Coronary artery (tissue), 2 donors: ENCODE data around the gene NUDT22.

Source experiments
- DNase-seq: peaks from one replicate; pipeline ENCODE4 v3.0.0-alpha.2; 2017; ENCODE audit warnings: low spot score
- H3K27ac ChIP-seq, 2 donors: fragments of 200-600 bp; sonication (generic); one replicate each; pipeline ENCODE4 v1.5.1; 2016 to 2019
- H3K4me3 ChIP-seq: fragments of 200-600 bp; sonication (generic); 2 replicates; pipeline ENCODE4 v1.5.1; 2016; ENCODE audit warnings: mild to moderate bottlenecking, moderate library complexity
- TF ChIP-seq, protein P1 (sequence below): fragments of 200-600 bp; sonication (generic); IDR thresholded peaks from one replicate; pipeline ENCODE4 v1.5.1; 2019; ENCODE audit warnings: antibody characterized with exemption

The NUDT22 gene

GRCh38 chr11:64232967-64233315 lies 6.9 kb downstream of the NUDT22 start:
- H3K4me3 ChIP-seq = no peak overlapping the region
- TF ChIP-seq, protein P1, sequence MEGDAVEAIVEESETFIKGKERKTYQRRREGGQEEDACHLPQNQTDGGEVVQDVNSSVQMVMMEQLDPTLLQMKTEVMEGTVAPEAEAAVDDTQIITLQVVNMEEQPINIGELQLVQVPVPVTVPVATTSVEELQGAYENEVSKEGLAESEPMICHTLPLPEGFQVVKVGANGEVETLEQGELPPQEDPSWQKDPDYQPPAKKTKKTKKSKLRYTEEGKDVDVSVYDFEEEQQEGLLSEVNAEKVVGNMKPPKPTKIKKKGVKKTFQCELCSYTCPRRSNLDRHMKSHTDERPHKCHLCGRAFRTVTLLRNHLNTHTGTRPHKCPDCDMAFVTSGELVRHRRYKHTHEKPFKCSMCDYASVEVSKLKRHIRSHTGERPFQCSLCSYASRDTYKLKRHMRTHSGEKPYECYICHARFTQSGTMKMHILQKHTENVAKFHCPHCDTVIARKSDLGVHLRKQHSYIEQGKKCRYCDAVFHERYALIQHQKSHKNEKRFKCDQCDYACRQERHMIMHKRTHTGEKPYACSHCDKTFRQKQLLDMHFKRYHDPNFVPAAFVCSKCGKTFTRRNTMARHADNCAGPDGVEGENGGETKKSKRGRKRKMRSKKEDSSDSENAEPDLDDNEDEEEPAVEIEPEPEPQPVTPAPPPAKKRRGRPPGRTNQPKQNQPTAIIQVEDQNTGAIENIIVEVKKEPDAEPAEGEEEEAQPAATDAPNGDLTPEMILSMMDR = no peak
- DNase-seq = no peak
- H3K27ac ChIP-seq = peak overlapping the region in 1 of 2 donors; percentile 20

DNA sequence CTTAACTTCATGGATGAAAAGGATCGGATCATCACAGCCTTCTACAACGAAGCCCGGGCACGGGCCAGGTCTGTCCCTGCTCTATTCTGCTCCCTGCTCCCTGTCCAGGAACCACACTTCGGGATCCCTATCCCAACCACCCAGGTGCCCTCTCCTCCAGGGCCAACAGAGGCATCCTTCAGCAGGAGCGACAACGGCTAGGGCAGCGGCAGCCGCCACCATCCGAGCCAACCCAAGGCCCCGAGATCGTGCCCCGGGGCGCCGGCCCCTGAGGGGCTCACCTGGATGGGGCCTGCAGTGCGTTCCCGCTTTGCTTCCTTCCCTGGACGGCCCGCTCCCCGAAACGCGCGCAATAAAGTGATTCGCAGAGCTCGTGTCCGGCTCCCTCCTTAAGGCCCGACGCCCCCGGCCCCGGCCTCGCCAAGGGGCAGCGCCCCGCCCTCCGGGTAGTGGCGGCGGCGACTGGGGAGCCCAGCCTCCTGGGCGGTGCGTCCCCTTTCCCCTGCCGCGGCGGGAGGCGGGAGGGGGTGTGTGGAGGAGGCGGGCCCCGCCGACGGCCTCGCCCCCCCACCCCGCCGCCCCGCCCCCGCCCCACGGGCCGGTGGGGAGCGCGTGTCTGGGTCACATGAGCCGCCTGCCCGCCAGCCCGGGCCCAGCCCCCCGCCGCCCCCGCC lies 8.0 kb downstream of the NUDT22 start, which contains the start of gene VEGFB:
Gene VEGFB (plus strand): TSS at position 672 of the 674 bp plus-strand sequence. CDS start 250 bp downstream, outside the sequence.
- TF ChIP-seq, protein P1 = no peak
- Histone ChIP-seq H3K4me3 (peak within 1 kb of the TSS; percentile 84), H3K27ac (peak within 1 kb of the TSS; percentile 88 to 97)
- no peak for DNase-seq

GRCh38 chr11:64234647-64235379 lies 8.7 kb downstream of the NUDT22 start:
- no peak for DNase-seq
- H3K4me3 ChIP-seq = peak overlapping the region; percentile 84
- peak overlapping the region; percentile 88 to 97 for H3K27ac ChIP-seq
- TF ChIP-seq, protein P1 = no peak

DNA sequence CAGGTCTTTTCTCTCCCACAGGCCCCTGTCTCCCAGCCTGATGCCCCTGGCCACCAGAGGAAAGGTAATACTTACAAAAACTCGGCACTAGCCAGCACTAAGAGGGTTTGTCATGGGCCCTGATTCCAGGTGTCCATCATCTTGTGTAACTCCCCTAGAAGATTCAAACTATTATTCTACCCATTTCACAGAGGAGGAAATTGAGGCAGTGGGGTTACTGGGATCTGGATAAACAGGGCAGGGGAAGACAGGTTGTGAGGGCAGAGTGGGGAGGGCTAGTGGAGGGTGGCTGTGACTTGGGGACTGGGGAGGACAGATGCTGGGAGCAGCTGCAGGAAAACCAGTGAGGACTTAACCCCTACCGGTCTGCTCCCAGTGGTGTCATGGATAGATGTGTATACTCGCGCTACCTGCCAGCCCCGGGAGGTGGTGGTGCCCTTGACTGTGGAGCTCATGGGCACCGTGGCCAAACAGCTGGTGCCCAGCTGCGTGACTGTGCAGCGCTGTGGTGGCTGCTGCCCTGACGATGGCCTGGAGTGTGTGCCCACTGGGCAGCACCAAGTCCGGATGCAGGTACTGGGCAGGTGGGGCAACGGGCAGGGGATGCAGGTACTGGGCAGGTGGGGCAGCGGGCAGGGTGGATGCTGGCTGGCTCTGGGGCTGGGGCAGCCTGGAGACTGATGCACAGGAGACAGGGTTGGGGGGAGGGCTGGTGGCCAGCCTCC lies 9.5 kb downstream of the NUDT22 start:
- Histone ChIP-seq H3K27ac (peak overlapping the region; percentile 88 to 97), H3K4me3 (peak overlapping the region; percentile 84)
- no peak for DNase-seq
- TF ChIP-seq, protein P1 = no peak

DNA sequence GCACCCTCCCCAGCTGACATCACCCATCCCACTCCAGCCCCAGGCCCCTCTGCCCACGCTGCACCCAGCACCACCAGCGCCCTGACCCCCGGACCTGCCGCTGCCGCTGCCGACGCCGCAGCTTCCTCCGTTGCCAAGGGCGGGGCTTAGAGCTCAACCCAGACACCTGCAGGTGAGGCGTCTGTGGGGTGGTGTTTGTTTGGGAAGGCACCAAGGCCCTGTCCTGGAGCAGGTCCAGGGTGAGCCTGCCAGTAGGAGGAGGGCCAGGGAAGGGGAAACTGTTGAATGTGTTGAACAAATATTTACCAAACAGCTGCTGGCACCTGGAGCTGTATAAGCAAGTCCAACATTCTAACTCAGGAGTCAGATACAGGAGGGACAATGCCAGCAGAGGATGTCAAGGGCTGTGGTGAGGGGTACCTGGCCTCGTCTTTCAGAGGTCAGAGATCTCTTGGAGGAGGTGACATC lies 11.4 kb downstream of the NUDT22 start:
- Histone ChIP-seq H3K4me3 (no peak overlapping the region), H3K27ac (peak overlapping the region in 1 of 2 donors; percentile 31)
- no peak for DNase-seq
- TF ChIP-seq, protein P1 = no peak

DNA sequence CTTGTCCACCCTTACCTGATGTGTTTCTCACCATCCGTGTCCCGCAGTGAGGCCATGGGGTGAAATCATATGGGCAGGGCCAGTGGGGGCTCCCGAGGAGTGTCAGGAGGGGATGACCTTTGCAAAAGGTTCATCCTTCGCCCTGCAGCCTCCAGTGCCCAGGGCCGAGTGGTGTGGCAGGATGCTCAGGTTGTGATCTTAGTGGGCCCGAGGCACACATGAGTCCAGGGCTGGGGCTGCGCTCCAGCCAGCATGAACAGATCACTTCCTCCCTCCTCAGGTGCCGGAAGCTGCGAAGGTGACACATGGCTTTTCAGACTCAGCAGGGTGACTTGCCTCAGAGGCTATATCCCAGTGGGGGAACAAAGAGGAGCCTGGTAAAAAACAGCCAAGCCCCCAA lies 12.0 kb downstream of the NUDT22 start:
- H3K27ac ChIP-seq = no peak overlapping the region
- TF ChIP-seq, protein P1 = no peak
- no peak overlapping the region for H3K4me3 ChIP-seq
- no peak for DNase-seq
